Activated CD4-positive, alpha-beta T cell treated with anti-CD3 and anti-CD28 coated beads, Interleukin-10, Interleukin-2, amounts not matched to agents 100 ng/mL and 50 ng/mL, durations not matched to agents 16 hours and 8 hours (primary cell): Measurements from ENCODE around the gene PLG.
"Not testable (repeated sequence)": the region's sequence is repeated elsewhere in the genome, so short reads cannot be mapped to it uniquely, and the experiment has no call there.

Experiments
- DNase-seq: peaks from one replicate; pipeline ENCODE4 v3.0.0-alpha.2; 2020

The PLG gene

DNA sequence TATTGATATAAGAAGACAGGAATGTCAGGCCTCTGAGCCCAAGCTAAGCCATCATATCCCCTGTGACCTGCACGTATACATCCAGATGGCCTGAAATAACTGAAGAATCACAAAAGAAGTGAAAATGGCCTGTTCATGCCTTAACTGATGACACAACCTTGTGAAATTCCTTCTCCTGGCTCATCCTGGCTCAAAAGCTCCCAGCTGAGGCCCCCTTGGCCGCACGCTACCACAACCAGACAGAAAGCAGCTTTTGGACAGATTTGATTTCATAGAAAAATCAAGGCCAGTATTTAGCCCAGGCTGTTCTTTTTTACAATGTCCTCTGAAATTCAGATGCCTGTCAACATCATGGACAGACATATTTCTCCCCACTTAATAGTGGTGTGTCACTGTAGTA is 78.6 kb downstream of the PLG start:
- DNase-seq: not testable (repeated sequence)

DNA sequence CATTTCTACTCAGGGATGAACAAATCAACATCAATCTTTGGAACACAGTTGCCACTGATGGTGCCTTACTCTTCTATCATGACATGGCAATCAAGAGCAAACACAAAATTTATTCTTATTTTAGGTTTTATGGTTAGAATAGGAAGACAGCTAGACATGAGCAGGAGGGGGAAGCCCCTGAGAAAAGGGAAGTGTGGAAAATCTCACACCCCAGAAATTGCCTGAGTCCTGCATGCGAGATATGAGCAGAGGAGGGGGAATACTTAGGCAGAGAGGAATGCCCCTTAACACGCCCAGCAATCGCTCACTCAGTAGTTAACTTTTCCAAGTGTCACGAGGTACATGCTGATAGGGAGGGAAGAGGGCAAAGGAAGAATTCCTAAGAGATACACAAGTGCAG is 79.3 kb downstream of the PLG start:
- no peak for DNase-seq

DNA sequence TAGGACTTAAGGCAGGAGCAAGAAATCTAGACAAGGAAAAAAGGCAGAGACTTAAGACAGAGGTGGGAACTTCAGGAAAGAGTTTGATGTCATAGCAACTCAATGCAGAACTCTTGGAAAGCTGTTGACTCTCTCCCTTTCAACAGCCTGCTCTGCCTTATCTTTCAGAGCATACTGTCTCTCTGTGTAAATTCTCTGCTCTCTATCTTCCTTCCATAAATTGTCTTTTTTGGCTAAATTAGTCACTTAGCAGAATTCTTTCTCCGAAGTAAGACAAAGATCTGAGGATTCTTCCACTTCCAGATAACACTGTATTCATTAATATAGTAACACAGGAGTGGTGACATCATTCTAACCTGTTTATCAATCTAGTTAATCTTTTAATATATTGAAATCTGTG is 80.2 kb downstream of the PLG start:
- DNase-seq: no peak

DNA sequence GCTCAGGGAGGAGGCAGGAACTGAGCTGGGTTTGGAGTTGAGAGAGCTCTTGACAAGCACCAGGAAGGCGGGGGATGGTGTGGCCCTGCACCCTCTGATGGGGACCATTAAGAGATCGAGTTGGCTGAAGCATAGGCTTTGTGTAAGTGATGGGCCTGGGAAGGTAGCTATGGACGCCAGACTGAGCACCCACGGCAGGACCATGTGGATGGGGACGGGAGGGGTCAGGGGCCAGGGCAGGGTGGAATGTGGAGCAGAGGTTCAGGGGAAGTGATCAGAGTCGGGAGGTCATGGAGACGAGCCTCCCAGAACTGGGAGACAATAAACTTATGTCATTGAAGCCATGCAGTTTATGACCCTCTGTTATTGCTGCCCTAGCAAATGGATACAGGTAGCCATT is 81.7 kb downstream of the PLG start:
- no peak for DNase-seq

DNA sequence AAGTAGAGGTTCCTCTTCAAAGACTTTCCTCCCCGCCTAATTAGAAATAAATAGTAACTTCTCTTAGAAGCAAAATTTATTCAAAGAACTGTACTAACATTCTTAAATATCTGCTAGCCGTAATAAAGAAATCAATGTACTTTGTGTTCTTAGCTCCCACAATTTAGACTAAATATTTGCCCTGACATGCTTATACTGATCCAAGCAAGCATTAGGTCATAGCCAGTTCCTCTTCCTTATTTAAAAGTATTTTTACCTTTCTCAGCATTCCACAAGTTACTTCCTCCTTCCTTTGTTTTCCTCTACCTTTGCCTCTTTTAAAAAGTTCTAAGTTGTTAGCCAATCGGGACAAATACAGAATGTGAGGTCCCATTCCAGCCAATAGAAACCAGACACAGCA is 86.1 kb downstream of the PLG start:
- not testable (repeated sequence) for DNase-seq

DNA sequence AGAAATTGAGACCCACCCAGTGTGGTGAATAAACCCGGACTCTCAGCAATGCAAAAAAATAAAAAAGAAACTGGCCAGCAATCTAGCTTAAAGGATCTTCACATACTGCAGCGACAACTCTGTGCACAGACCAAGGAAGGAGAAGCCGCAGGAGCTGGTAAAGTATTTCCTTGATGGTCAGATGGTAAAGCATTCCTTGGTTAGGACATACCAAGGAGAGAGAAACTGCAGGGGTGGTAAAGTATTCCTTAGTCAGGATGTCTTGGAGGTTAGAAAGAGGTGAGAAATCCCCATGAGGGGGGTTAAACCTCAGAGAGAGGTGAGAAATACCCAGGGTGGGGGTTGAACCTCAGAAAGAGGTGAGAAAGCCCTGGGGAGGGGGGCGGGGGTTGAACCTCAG is 86.8 kb downstream of the PLG start:
- DNase-seq: no peak

DNA sequence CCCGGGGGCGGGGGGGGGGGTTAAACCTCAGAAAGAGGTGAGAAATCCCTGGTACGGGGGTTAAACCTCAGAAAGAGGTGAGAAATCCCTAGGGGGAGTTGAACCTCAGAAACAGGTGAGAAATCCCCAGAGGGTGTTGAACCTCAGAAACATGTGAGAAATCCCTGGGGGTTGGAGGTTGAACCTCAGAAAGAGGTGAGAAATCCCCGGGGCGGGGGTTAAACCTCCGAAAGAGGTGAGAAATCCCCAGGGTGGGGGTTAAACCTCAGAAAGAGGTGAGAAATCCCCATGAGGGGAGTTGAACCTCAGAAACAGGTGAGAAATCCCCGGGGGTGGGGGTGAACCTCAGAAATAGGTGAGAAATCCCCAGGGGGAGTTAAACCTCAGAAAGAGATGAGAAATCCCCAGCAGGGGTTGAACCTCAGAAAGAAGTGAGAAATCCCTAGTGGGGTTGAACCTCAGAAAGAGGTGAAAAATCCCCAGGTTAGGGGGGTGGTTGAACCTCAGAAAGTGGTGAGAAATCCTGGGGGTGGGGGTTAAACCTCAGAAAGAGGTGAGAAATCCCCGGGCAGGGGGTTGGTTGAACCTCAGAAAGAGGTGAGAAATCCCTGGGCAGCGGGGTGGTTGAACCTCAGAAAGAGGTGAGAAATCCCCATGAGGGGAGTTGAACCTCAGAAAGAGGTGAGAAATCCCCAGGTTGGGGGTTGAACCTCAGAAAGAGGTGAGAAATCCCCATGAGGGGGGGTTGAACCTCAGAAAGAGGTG is 87.4 kb downstream of the PLG start:
- DNase-seq: peak; percentile 2

DNA sequence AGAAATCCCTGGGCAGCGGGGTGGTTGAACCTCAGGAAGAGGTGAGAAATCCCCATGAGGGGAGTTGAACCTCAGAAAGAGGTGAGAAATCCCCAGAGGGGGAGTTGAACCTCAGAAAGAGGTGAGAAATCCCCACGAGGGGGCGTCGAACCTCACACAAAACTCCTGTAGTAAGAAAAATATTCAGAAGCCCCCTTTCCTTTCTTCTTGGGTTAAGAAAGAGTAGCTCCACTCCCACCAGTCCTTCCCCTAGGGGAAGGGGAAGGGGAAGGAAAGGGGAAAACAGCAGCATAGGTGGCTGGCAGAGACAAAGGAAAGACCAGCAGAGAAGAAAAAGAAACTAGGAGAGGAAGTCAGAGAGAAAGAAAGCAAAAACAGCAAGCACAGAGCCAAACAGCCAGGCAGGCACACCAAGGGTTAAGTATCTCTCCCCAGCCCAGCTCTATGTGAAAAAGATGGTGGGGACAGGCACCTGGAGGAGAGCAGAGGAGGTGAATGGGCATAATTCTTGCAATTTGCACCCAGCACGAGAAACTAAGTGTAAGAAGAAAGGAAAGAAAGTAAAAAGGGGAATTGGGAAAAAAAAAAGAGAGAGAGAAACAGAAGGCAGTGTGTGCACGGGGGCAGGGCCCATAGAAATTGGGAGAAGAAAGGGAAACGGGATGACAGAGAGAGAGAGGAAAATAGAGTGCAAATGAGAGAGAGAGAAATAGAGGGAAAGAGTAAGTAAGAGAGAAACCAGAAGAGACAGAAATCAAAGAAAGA is 88.2 kb downstream of the PLG start:
- DNase-seq: no peak

DNA sequence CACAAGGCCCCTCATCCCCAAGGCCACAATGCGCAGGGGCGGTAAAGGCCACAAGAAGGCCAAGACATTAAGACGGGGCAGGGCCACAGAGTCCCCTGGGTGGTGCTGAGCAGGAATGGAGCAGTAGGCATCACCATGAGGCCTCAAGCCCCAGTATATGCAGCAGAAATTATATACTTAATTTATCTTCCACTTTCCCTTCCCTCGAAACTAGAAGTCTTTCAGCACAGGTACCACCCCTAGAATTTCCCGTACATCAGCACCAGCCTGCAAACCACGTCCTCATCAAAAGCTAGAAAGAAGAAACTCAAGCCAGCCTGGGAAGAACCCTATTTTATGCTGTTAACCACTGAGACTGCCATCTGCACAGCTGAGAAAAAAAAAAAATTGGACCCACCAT is 89.4 kb downstream of the PLG start:
- DNase-seq: no peak

DNA sequence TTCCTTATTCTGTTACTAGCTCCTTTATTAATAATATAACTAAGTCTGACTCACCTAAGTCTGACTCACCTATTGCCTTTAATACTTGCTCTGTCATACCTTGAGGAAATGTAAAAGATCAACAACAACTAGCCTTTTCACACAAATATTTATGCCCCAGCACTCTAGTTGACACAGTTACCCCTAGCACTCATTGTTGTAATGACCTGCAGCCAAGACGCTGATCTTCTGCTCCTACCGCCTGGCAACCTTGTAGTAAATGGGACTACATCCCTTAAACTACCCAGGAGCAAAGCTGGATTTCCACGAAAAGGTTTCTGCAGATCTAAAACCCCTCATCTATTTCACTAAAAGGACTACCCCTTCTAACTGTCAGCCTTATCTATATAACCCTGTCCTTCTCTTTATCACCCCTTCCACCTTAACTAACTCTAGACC is 90.0 kb downstream of the PLG start:
- no peak for DNase-seq

DNA sequence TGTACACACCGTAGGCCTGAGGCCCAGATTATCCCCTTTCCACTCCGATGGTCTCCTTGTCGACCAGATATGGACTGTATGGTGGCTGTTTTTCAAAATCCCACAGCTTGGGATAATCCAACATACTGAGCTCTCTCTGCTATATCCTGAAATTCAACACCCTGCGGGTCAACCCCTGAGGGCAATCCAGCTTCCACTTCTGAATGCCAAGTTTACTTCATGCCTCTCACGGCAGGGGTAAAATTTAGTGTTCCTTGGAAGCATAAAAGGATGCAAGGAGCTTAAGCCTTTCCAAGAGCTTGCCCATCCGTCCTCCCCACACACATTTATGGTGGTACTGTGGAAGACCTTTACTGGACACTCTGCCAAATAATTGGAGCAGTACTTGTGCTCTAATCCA is 90.7 kb downstream of the PLG start:
- no peak for DNase-seq

DNA sequence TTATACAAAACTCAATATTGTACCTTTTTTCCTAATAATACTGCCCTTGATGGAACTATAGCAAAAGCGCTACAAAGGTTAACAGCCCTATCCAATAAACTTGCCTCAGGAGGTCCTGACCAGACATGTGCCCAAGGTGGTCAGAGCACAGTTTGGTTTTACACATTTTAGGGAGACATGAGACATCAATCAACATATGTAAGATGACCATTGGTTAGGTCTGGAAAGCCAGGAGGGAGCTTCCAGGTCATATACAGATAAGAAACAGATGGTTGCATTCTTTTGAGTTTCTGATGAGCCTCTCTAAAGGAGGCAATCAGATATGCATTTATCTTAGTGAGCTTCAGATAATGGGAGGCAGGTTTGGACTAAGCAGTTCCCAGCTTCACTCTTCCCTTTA is 91.6 kb downstream of the PLG start:
- no peak for DNase-seq

DNA sequence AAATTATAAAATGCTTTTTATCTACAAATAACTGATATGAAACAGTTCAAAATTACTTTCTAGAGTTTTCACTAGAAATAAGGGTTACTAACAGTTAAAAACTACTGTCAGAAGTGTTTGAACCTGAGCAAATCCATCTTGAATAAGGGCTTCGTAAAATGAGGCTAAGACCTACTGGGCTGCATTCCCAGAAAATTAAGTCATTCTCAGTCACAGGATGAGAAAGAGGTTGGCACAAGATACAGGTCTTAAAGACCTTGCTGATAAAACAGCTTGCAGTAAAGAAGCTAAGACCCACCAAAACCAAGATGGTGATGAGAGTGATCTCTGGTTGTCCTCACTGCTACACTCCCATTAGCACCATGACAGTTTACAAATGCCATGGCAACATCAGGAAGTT is 93.7 kb downstream of the PLG start:
- no peak for DNase-seq

DNA sequence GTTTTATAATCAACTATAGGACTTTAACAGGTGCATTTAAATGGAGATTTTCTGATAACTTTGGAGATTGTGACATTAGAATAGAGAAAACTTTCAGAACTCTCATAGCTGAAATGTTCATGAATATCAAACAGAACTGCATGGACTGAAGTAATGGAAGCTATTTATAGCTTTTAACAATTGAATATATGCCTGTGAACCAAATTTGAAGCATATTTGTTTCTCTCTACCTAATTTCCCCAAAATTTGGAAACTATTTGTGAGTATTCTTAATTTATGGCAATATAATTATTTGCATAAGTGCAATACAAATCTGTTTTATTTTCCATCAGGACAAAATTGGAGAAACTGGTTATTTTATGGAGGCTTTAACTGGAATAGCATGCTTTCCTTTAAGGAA is 96.6 kb downstream of the PLG start:
- no peak for DNase-seq

DNA sequence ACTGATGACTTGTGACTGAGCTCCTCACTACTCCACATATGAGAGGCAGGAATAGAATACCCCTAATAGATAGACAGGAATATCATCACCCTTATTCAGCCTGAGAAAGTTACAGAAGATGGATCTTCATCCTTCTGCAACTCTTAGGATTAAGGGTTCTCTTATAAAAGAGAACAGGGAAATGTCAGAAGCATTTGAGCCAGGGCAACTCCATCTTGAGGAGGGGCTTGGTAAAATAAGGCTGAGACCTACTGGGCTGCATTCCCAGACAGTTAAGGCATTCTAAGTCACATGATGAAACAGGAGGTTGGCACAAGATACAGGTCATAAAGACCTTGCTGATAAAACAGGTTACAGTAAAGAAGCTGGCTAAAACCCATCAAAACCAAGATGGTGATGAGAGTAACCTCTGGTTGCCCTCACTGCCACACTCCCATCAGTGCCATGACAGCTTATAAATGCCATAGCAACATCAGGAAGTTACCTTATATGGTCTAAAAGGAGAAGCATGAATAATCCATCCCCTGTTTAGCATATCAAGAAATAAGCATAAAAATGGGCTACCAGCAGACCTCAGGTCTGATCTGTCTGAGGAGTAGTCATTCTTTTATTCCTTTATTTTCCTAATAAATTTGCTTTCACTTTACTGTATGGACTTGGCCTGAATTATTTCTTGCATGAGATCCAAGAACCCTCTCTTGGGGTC is 97.9 kb downstream of the PLG start:
- no peak for DNase-seq

DNA sequence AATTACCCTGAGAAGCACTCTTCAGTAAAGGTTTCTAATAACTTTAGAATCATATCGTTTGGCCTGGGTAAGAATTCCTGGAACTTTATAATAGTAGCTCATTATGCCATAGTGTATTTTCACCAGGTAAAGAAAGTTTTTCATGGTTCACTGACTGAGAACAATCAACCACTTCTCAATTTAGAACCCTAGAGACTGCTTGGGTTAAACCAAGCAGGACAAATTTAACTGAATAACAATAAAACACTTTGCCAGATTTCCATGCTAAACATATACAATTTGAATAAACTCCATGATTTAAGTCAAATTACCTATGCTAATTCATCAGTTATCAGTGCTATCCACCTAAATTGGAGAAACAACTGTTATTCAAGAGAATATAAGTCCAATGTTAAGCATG is 99.4 kb downstream of the PLG start:
- no peak for DNase-seq

DNA sequence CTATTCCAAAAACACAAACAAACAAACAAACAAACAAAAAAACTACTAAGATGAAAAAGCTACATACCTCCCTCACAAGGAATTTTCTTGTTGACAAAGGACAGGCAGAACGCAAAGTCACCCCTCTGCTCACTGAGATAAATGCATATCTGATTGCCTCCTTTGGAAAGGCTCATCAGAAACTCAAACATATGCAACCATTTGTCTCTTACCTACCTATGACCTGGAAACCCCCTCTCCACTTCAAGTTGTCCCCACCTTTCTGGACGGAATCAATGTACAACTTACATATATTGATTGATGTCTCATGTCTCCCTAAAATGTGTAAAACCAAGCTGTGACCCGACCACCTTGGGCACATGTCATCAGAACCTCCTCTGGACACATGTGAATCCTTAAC is 100.0 kb downstream of the PLG start:
- not testable (repeated sequence) for DNase-seq
